Stimulated activated CD8-positive, alpha-beta memory T cell treated with anti-CD3 and anti-CD28 coated beads, Interleukin-12 subunit alpha, Interleukin-12 subunit beta, amount 100 ng/mL, for 24 hours (primary cell): Measurements from ENCODE around the gene CAPN3.

Experiments
- DNase-seq: peaks from one replicate; pipeline ENCODE4 v3.0.0-alpha.2; 2020; ENCODE audit errors: extremely low read depth

The CAPN3 gene

DNA sequence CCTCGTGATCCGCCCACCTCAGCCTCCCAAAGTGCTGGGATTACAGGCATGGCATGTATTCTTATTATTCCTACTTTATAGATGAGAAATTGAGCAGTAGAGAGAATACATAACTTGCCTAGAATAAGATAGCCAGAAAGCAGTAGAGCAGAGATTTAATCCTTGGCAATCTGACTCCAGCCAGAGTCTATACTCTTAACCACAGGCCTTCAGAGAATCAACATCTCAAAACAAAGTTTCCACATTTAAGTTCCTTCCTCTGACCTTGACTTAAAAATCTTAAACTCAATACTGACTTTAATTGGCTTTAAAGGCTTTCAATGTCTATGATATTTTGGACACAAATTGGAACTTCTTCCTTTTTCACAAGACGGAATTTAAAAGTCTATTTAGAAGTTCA lies 94.5 kb downstream of the CAPN3 start:
- DNase-seq: no peak

DNA sequence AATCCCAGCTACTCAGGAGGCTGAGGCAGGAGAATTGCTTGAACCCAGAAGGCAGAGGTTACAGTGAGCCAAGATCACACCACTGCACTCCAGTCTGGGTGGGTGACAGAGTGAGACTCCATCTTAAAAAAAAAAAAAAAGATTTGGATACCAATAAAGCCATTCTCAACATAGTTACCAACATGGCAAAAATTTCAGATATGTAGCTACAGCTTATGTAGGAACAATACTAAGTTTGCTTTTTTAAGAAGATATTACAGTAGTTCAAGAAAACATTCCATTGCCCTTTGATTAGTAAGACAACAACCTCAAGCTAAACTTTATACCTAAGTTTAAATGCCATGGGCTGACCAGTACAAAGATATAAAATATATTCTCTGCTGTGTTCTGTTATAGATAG lies 97.2 kb downstream of the CAPN3 start:
- no peak for DNase-seq

GRCh38 chr15:42456971-42457370 lies 97.7 kb downstream of the CAPN3 start:
- DNase-seq: no peak

DNA sequence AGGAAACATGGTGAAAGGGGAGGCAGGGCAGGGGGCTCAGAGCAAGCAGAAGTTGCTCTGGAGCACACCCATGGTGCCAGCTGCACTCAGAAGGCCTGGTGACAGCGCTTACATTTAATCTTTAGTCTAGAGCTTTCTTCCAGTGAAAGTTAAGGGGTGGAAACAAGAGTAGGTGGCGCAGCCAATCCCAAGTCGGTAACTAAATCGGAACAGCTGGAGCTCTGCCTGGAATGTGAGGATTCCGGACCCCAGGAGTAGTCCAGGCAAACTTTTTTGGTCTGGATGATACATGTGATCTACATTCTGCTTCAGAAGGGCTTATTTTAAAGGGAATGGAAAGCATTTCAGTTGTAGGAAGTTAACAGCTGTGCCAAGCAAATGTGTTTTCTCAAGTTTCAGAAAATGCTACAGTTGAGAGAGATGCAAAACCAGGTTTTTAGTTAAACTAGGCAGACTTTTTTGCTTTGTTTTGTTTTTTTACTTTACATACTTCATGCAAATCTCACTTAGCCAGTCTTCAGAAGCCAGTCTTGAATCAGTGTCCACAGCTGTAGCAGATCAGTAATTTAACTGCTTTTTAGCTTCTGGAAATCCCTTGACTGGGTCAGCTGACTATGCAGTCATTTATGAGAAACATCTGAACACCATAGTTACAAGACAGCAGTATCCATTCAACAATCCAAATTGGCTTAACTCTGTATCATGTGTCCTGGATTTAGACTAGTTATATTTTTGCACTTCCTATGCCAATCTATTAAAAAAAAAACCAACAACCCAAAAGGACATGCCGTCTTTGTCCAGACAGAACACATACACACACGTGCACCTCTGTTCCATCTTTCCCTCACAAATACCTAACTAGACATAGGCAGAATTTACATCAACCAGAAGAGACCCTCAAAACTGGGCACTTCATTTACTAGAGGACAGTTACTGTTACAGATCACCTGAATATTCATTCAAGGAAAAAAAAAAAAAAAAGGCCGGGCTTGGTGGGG lies 98.4 kb downstream of the CAPN3 start:
- DNase-seq: no peak

- no peak for DNase-seq
These were observed 102.0 kb downstream of the CAPN3 start for GRCh38 chr15:42461261-42461660.
